Activated naive CD8-positive, alpha-beta T cell treated with anti-CD3 and anti-CD28 coated beads for 36 hours (primary cell): ENCODE measurements around the gene ZNRF2. TPM values are rescaled to one million over a fixed set of nuclear protein-coding genes. Genes with fewer than 3 reads are reported as not detected.

Experiments
- DNase-seq: peaks from one replicate; pipeline ENCODE4 v3.0.0; 2021
- H3K27ac Mint-ChIP-seq: one replicate; pipeline ENCODE4 v1.8.0; 2022; ENCODE audit warnings: mild to moderate bottlenecking, moderate library complexity, mixed read lengths
- H3K27me3 Mint-ChIP-seq: one replicate; pipeline ENCODE4 v1.8.0; 2022; ENCODE audit warnings: mild to moderate bottlenecking, mixed read lengths
- H3K36me3 Mint-ChIP-seq: one replicate; pipeline ENCODE4 v1.8.0; 2021; ENCODE audit warnings: mild to moderate bottlenecking, mixed read lengths
- H3K4me1 Mint-ChIP-seq: one replicate; pipeline ENCODE4 v1.8.0; 2021; ENCODE audit warnings: mixed read lengths
- H3K4me3 Mint-ChIP-seq: one replicate; pipeline ENCODE4 v1.8.0; 2022; ENCODE audit warnings: mild to moderate bottlenecking, moderate library complexity, mixed read lengths
- H3K9me3 Mint-ChIP-seq: one replicate; pipeline ENCODE4 v1.8.0; 2022; ENCODE audit warnings: mixed read lengths
- total RNA-seq, 2 experiments: library from RNA; stranded (reverse); gene quantifications; one replicate each; pipeline ENCODE4 v1.2.3, GENCODE V29; 2021

The ZNRF2 gene
- total RNA-seq, 2 experiments from 2014 or later, result 6.9 TPM

DNA sequence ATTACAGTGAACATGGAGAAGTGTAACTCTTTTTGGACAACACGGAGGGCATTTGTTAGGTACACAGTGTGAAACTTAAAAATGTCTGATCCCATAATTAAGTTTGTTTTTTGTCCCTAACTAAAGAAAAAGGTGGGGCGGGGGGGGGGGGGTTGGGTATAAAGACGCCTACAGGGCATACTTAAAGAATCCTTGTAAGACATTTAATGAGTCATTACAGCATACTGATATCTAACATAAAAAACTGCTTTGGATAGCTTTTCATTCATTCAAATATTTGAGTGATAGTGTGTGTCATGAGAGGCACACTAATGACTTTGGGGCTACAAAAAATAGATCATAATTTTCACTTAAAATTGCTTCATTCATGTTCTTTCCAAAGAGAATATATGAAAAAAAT lies 31.2 kb downstream of the ZNRF2 start:
- no peak for DNase-seq
- Mint-ChIP-seq H3K9me3 (no peaks in the 10 kb centered on the region), H3K36me3 (peaks cover 9% of the 10 kb centered on the region), H3K4me1 (peaks cover 37% of the 10 kb centered on the region), H3K4me3 (no peak overlapping the region), H3K27ac (no peak overlapping the region), H3K27me3 (no peaks in the 10 kb centered on the region)

DNA sequence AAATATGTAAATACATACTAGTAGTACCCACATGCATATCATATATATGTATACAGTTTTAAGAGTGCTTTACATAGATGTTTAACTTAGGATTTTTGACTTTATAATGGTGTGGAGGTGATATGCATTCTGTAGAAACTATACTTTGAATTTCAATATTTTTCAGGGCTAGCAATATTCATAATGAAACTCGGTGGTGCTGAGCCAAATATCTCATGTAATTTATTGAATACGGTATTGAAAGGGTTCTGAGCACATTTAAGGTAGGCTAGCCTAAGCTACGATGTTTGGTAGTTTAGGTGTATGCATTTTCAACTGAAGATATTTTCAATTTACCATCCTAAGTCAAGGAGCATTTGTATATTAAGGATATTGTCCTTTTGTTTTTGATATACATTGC lies 36.0 kb downstream of the ZNRF2 start:
- Mint-ChIP-seq H3K4me3 (no peak overlapping the region), H3K36me3 (peaks cover 11% of the 10 kb centered on the region), H3K4me1 (peaks cover 55% of the 10 kb centered on the region), H3K9me3 (no peaks in the 10 kb centered on the region), H3K27ac (no peak overlapping the region), H3K27me3 (no peaks in the 10 kb centered on the region)
- DNase-seq, result no peak

GRCh38 chr7:30321089-30321881 lies 36.9 kb downstream of the ZNRF2 start:
- Mint-ChIP-seq H3K4me3 (peak overlapping the region; percentile 77), H3K27me3 (no peaks in the 10 kb centered on the region), H3K9me3 (peaks cover 2% of the 10 kb centered on the region), H3K4me1 (peaks cover 55% of the 10 kb centered on the region), H3K27ac (peak overlapping the region; percentile 94), H3K36me3 (peaks cover 13% of the 10 kb centered on the region)
- no peak for DNase-seq

GRCh38 chr7:30321882-30322192 lies 37.4 kb downstream of the ZNRF2 start:
- Mint-ChIP-seq H3K27me3 (no peaks in the 10 kb centered on the region), H3K9me3 (peaks cover 4% of the 10 kb centered on the region), H3K4me3 (peak overlapping the region; percentile 77), H3K27ac (peak overlapping the region; percentile 94), H3K4me1 (peaks cover 54% of the 10 kb centered on the region), H3K36me3 (peaks cover 19% of the 10 kb centered on the region)
- no peak for DNase-seq

DNA sequence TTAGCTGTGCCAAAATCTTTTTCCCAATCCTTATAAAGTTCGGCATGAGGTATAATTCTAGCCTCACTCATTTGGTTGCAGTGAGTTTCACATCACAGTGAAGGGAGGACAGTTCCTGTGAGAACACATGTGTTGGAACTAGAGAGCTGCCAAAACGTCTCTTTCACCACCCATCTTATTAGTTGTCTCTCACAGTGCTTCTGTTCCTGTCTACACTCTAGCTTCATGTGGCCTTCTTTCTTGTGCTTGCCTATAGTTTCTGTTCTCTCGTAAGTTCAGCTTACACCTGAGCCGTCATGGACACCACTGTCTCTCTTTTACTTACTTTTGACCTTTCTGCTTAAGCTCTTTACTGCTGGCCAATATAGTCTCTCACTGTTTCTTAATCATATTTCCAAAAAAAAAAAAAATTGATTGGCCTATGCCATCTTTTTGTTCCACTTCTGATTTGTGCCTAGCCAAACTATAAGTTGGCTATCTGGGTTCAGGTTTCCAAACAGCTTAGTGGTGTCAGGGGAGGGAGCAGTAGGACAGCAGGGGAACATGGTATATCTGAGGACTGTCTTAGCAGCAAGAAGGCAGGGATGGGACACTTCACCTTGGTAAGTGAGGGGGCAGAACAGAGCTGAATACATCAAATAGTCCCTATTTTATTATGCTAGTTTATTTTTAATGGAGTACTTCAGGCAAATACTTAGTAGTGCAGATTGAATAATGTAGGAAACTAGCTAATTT lies 38.0 kb downstream of the ZNRF2 start:
- Mint-ChIP-seq H3K27ac (peak overlapping the region; percentile 94), H3K4me3 (peak overlapping the region; percentile 77), H3K27me3 (no peaks in the 10 kb centered on the region), H3K36me3 (peaks cover 22% of the 10 kb centered on the region), H3K4me1 (peaks cover 52% of the 10 kb centered on the region), H3K9me3 (peaks cover 4% of the 10 kb centered on the region)
- DNase-seq, result no peak

DNA sequence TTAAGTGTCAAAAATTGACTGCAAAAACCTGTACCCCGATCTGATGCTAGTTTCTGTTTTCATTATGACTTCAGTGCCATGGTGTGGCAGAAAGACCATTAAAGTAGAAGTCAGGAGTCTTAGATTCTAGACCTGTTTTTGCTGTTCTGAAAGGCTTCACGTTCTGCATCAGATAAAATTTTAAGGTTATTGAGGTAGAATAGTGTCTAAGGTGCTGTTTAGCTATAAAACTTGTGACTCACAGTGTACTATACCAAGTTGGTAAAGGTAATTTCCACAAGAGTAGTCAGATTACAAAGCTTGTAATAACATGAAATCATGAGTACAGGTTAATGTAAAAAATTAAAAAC lies 38.6 kb downstream of the ZNRF2 start:
- peaks cover 22% of the 10 kb centered on the region for H3K36me3 Mint-ChIP-seq
- DNase-seq, result no peak
- H3K27ac Mint-ChIP-seq, result peak overlapping the region; percentile 94
- no peaks in the 10 kb centered on the region for H3K27me3 Mint-ChIP-seq
- peaks cover 50% of the 10 kb centered on the region for H3K4me1 Mint-ChIP-seq
- peaks cover 4% of the 10 kb centered on the region for H3K9me3 Mint-ChIP-seq
- H3K4me3 Mint-ChIP-seq, result peak overlapping the region; percentile 77

DNA sequence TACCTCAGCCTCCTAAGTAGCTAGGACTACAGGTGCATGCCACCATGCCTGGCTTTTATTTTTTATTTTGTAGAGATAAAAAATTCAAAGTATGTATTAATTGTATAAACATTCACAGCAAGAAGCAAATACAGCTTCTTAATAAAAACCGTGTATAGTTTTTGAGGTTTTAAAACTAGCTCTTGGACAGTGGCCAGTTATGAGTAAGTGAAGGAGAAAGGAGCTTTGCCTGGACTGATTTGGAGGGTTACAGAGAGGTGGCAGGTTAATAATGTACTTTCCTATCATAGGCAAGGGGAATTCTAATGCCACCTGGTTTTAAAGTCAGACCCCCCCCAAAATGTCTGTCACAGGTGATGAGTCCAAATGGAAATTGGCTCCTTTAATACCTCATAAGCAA lies 43.4 kb downstream of the ZNRF2 start:
- H3K4me1 Mint-ChIP-seq, result peaks cover 46% of the 10 kb centered on the region
- H3K4me3 Mint-ChIP-seq, result no peak overlapping the region
- H3K9me3 Mint-ChIP-seq, result peaks cover 7% of the 10 kb centered on the region
- DNase-seq, result no peak
- H3K27ac Mint-ChIP-seq, result no peak overlapping the region
- peaks cover 27% of the 10 kb centered on the region for H3K36me3 Mint-ChIP-seq
- H3K27me3 Mint-ChIP-seq, result no peaks in the 10 kb centered on the region

GRCh38 chr7:30328381-30328780 lies 44.0 kb downstream of the ZNRF2 start:
- Mint-ChIP-seq H3K9me3 (peaks cover 7% of the 10 kb centered on the region), H3K36me3 (peaks cover 27% of the 10 kb centered on the region), H3K27ac (no peak overlapping the region), H3K4me1 (peaks cover 41% of the 10 kb centered on the region), H3K4me3 (no peak overlapping the region), H3K27me3 (no peaks in the 10 kb centered on the region)
- DNase-seq, result no peak

DNA sequence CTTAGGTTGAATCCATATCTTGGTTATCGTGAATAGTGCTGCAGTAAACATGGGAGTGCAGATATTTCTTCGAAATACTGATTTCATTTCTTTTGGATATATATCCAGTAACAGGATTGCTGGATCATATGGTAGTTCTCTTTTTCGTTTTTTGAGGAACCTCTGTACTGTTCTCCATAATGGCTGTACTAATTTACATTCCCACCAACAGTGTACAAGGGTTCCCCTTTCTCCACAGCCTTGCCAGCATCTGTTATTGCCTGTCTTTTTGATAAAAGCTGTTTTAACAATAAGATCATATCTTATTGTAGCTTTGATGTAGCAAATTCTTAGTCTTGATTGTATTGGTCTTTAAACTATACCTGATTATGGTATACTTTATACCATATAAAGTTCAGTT lies 45.3 kb downstream of the ZNRF2 start:
- Mint-ChIP-seq H3K36me3 (peaks cover 26% of the 10 kb centered on the region), H3K27me3 (no peaks in the 10 kb centered on the region), H3K27ac (no peak overlapping the region), H3K4me1 (peaks cover 46% of the 10 kb centered on the region), H3K9me3 (peaks cover 7% of the 10 kb centered on the region), H3K4me3 (no peak overlapping the region)
- DNase-seq, result no peak

DNA sequence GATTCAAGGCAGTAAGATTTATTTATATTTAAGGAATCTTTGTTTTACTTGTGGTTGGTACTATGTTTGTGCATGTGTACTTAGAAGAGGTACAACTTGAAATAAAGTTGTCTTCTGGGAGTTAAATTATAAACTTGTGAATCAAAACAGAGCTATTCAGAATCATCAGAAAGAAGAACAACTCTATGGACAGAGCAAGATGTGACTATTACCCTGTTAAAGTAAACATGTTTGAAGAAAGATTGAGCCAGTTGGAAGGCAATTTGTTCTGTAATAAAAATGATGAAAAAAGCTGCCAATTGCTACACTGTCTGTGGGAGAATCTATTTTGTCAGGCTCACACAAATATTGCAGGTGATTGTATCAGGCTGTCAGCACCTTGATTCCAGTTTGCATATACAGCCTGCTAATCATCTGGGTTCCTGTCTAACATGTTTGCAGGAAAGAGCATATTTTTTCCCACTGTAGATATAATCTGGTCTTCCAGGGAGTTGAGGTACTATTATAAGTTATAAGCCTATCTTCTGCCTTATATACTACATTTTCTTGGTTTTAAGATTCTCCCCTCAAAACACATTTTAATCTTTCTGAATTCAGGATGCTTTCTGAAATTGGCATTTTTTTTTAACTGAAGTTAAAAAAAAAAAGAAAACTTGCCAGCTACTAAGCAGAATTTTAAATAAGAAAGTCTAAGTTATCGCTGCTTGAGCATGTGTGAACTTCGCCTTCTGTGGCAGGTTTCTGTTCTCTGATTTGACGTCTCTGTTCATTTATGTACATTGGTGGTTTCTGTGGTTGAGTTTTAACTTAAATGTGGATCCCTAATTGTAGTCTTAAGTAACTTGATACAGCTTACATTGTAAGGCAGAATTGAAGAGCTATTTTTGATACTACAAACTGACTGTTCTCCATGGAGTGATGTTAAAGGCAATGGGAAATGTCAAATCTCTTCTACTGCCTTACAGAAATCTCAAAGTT lies 46.0 kb downstream of the ZNRF2 start:
- peak overlapping the region; percentile 62 for H3K27ac Mint-ChIP-seq
- peak; percentile 7 for DNase-seq
- peaks cover 45% of the 10 kb centered on the region for H3K4me1 Mint-ChIP-seq
- H3K9me3 Mint-ChIP-seq, result peaks cover 7% of the 10 kb centered on the region
- no peaks in the 10 kb centered on the region for H3K27me3 Mint-ChIP-seq
- peaks cover 26% of the 10 kb centered on the region for H3K36me3 Mint-ChIP-seq
- peak overlapping the region; percentile 70 for H3K4me3 Mint-ChIP-seq

DNA sequence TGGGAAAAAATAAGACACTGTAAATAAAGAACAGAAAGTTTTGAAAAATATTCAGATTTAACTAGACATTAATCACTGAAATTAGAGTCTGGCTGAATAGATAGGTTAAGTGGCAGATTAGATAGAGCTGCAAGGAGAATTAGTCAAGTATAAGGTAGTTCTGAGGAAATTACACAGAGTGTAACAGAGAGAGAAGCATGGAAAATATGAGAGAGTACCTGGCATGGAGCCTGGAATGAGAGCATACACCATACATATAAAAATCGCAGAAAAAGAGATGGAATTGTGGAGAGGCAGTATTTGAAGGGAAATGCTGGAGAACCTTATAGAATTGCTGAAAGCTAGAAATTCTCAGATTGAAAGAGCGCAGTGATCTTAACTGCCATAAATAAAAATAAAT lies 46.9 kb downstream of the ZNRF2 start:
- H3K27ac Mint-ChIP-seq, result no peak overlapping the region
- DNase-seq, result no peak
- peaks cover 5% of the 10 kb centered on the region for H3K9me3 Mint-ChIP-seq
- H3K4me3 Mint-ChIP-seq, result no peak overlapping the region
- H3K36me3 Mint-ChIP-seq, result peaks cover 23% of the 10 kb centered on the region
- H3K4me1 Mint-ChIP-seq, result peaks cover 52% of the 10 kb centered on the region
- no peaks in the 10 kb centered on the region for H3K27me3 Mint-ChIP-seq

DNA sequence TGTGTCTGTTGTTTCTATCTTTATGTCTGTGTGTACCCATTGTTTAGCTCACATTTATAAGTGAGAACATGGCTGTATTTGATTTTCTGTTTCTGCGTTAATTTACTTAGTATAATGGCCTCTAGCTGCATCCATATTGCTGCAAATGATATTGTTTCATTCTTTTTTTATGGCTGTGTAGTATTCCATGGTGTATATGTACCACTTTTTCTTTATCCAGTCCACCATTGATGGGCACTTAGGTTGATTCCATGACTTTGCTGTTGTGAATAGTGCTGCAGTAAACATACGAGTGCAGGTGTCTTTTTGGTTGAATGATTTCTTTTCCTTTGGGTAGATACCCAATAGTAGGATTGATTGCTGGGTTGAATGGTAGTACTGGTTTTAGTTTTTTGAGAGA lies 48.2 kb downstream of the ZNRF2 start:
- H3K4me1 Mint-ChIP-seq, result peaks cover 53% of the 10 kb centered on the region
- DNase-seq, result no peak
- H3K27me3 Mint-ChIP-seq, result no peaks in the 10 kb centered on the region
- no peak overlapping the region for H3K27ac Mint-ChIP-seq
- H3K9me3 Mint-ChIP-seq, result peaks cover 3% of the 10 kb centered on the region
- no peak overlapping the region for H3K4me3 Mint-ChIP-seq
- H3K36me3 Mint-ChIP-seq, result peaks cover 15% of the 10 kb centered on the region

GRCh38 chr7:30335763-30336487 lies 51.5 kb downstream of the ZNRF2 start:
- Mint-ChIP-seq H3K27ac (no peak overlapping the region), H3K9me3 (peaks cover 10% of the 10 kb centered on the region), H3K36me3 (peaks cover 18% of the 10 kb centered on the region), H3K27me3 (no peaks in the 10 kb centered on the region), H3K4me3 (no peak overlapping the region), H3K4me1 (peaks cover 50% of the 10 kb centered on the region)
- no peak for DNase-seq

DNA sequence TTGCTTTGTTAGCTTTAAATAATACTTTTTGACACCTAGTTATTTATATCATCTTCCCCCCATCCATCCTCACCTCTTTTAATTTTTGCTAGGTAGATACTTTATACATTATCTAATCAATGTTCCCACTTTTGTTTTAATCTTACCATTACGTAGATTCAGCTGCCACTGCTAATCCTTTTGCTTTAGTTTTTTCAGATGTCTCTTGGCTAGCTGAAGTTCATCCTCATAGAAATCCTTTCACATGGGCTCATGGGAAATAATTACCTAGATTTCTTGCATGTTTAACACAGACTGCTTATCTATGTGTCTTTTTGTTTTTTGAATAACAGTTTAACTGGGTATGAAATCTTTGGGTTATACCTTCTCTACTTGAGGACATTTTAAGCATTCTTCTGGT lies 60.1 kb downstream of the ZNRF2 start:
- peaks cover 16% of the 10 kb centered on the region for H3K36me3 Mint-ChIP-seq
- no peak overlapping the region for H3K27ac Mint-ChIP-seq
- no peaks in the 10 kb centered on the region for H3K27me3 Mint-ChIP-seq
- peaks cover 47% of the 10 kb centered on the region for H3K4me1 Mint-ChIP-seq
- H3K4me3 Mint-ChIP-seq, result no peak overlapping the region
- peaks cover 18% of the 10 kb centered on the region for H3K9me3 Mint-ChIP-seq
- DNase-seq, result no peak
